ENCODE measurements around the gene MED29. TPM values are rescaled to one million over a fixed set of nuclear protein-coding genes. Genes with fewer than 3 reads are reported as not detected.

The MED29 gene
- polyA plus RNA-seq, 3 donors = 16.9 to 32.2 (median 21.8) TPM

- 1% methylated on average over 55 to 56 of the region's 56 CpGs for WGBS, 3 donors
- peak within 1 kb of the TSS; percentile 94 for H3K27ac ChIP-seq (ENCODE audit: low read depth, low read length)
These were observed 15.7 kb downstream of the MED29 start, which contains the start of gene ZFP36 for GRCh38 chr19:39406656-39407409. TSS of gene ZFP36 (plus strand) at chr19:39406847. CDS start at chr19:39406905, 58 bp downstream.

GRCh38 chr19:39407410-39407659 lies 16.2 kb downstream of the MED29 start:
- 0 to 1% (median 0%) methylated on average over 14 of the region's 14 CpGs for WGBS, 3 donors
- peak overlapping the region; percentile 94 for H3K27ac ChIP-seq (ENCODE audit: low read depth, low read length)

- 6 to 26% (median 13%) methylated on average over 35 to 40 of the region's 40 CpGs for WGBS, 3 donors
- H3K27ac ChIP-seq (ENCODE audit: low read depth, low read length) = peak overlapping the region; percentile 94
These were observed 16.6 kb downstream of the MED29 start for GRCh38 chr19:39407660-39408391.

- 19 to 48% (median 26%) methylated on average over 20 of the region's 20 CpGs for WGBS, 3 donors
- H3K27ac ChIP-seq (ENCODE audit: low read depth, low read length) = peak overlapping the region; percentile 94
These were observed 17.4 kb downstream of the MED29 start for GRCh38 chr19:39408392-39409207.

GRCh38 chr19:39409208-39410016 lies 18.2 kb downstream of the MED29 start:
- peak overlapping the region; percentile 71 for H3K27ac ChIP-seq (ENCODE audit: low read depth, low read length)
- 0 to 1% (median 1%) methylated on average over 51 to 52 of the region's 52 CpGs for WGBS, 3 donors

- WGBS, 3 donors = 2 to 4% (median 2%) methylated on average over 18 to 35 of the region's 35 CpGs
- H3K27ac ChIP-seq (ENCODE audit: low read depth, low read length) = peak overlapping the region; percentile 71
These were observed 19.0 kb downstream of the MED29 start for GRCh38 chr19:39410017-39410830.

GRCh38 chr19:39410831-39411080 lies 19.6 kb downstream of the MED29 start:
- WGBS, 3 donors = 38 to 53% (median 53%) methylated on average over 1 of the region's 1 CpG
- peak overlapping the region; percentile 71 for H3K27ac ChIP-seq (ENCODE audit: low read depth, low read length)

GRCh38 chr19:39411081-39411831 lies 20.1 kb downstream of the MED29 start:
- 6 to 17% (median 13%) methylated on average over 9 of the region's 9 CpGs for WGBS, 3 donors
- H3K27ac ChIP-seq (ENCODE audit: low read depth, low read length) = peak overlapping the region; percentile 71

GRCh38 chr19:39411832-39412099 lies 20.6 kb downstream of the MED29 start:
- WGBS, 3 donors = 0 to 1% (median 0%) methylated on average over 7 of the region's 7 CpGs
- H3K27ac ChIP-seq (ENCODE audit: low read depth, low read length) = peak overlapping the region; percentile 14

GRCh38 chr19:39412100-39412866 lies 21.1 kb downstream of the MED29 start, which contains the start of gene PLEKHG2:
TSS of gene PLEKHG2 (plus strand) at chr19:39412669. CDS start at chr19:39414087, 1,418 bp downstream.
- 0% methylated on average over 55 to 59 of the region's 60 CpGs for WGBS, 3 donors
- peak within 1 kb of the TSS; percentile 14 for H3K27ac ChIP-seq (ENCODE audit: low read depth, low read length)

- 0 to 1% (median 0%) methylated on average over 24 of the region's 24 CpGs for WGBS, 3 donors
These were observed 21.7 kb downstream of the MED29 start for GRCh38 chr19:39412867-39413271.

GRCh38 chr19:39413272-39413910 lies 22.2 kb downstream of the MED29 start:
- WGBS, 3 donors = 1 to 3% (median 3%) methylated on average over 37 to 46 of the region's 54 CpGs

More at GRCh38 chr19:39412867-39413271, 21.7 kb downstream of the MED29 start:
- H3K27ac ChIP-seq (ENCODE audit: low read depth, low read length) = peak overlapping the region; percentile 13

GRCh38 chr19:39413911-39414608 lies 22.9 kb downstream of the MED29 start:
- 47 to 55% (median 54%) methylated on average over 18 of the region's 18 CpGs for WGBS, 3 donors

More at GRCh38 chr19:39413272-39413910, 22.2 kb downstream of the MED29 start:
- peak overlapping the region; percentile 13 for H3K27ac ChIP-seq (ENCODE audit: low read depth, low read length)

GRCh38 chr19:39415111-39416046 lies 24.2 kb downstream of the MED29 start:
- 70 to 81% (median 75%) methylated on average over 35 of the region's 35 CpGs for WGBS, 3 donors
- H3K27ac ChIP-seq (ENCODE audit: low read depth, low read length) = no peak overlapping the region

More at GRCh38 chr19:39413911-39414608, 22.9 kb downstream of the MED29 start:
- H3K27ac ChIP-seq (ENCODE audit: low read depth, low read length) = no peak overlapping the region

All from adipose tissue (tissue), 3 donors.